ENCODE data around the gene KRTAP4-3.
"Not testable (repeated sequence)": the region's sequence is repeated elsewhere in the genome, so short reads cannot be mapped to it uniquely, and the experiment has no call there.

Gene KRTAP4-3

DNA sequence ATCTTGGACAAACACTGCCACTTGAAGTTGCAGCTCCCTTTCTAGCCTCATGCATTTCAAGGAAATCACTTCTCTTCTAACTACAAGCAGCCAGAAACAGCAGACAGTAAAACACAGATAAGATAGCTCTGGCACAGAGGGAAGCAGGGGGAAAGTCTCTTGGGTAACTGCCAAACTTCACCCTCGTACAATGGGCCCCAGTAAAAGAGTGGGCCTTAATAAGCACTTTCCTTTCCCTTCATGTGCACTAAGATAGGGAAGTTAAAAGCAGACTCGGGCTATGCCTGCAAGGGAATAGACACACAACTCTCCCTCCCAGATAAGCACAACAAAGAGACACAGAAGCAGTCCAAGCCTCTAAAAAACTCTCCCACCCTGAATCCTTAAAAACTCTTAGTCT lies 14.2 kb downstream of the KRTAP4-3 start:
- DNase-seq (ENCODE audit: low read depth) = no peak
- no peak overlapping the region for H3K4me3 ChIP-seq (ENCODE audit: control insufficient read depth, low read depth, low read length)
- TF ChIP-seq, protein P1, sequence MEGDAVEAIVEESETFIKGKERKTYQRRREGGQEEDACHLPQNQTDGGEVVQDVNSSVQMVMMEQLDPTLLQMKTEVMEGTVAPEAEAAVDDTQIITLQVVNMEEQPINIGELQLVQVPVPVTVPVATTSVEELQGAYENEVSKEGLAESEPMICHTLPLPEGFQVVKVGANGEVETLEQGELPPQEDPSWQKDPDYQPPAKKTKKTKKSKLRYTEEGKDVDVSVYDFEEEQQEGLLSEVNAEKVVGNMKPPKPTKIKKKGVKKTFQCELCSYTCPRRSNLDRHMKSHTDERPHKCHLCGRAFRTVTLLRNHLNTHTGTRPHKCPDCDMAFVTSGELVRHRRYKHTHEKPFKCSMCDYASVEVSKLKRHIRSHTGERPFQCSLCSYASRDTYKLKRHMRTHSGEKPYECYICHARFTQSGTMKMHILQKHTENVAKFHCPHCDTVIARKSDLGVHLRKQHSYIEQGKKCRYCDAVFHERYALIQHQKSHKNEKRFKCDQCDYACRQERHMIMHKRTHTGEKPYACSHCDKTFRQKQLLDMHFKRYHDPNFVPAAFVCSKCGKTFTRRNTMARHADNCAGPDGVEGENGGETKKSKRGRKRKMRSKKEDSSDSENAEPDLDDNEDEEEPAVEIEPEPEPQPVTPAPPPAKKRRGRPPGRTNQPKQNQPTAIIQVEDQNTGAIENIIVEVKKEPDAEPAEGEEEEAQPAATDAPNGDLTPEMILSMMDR (conservative IDR thresholded peaks at IDR 0.05; ENCODE audit: control insufficient read depth, insufficient read depth, low read depth, low read length) = no peak

DNA sequence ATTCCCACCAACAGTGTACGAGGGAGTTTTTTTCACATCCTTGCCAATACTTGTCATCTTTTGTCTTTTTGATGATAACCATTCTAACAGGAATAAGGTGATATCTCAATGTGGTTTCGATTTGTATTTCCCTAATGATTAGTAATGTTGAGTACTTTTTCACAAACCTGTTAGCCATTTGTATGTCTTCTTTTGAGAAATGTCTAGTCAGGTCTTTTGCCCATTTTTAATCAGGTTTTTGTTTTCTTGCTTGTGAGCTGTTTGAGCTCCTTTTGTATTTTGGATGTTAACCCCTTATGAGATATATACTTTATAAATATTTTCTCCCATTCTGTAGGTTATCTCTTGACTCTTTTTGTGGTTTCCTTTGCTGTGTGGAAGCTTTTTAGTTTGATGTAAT lies 16.5 kb downstream of the KRTAP4-3 start:
- TF ChIP-seq, protein P1 (conservative IDR thresholded peaks at IDR 0.05; ENCODE audit: control insufficient read depth, insufficient read depth, low read depth, low read length) = no peak
- no peak overlapping the region for H3K4me3 ChIP-seq (ENCODE audit: control insufficient read depth, low read depth, low read length)
- no peak for DNase-seq (ENCODE audit: low read depth)

DNA sequence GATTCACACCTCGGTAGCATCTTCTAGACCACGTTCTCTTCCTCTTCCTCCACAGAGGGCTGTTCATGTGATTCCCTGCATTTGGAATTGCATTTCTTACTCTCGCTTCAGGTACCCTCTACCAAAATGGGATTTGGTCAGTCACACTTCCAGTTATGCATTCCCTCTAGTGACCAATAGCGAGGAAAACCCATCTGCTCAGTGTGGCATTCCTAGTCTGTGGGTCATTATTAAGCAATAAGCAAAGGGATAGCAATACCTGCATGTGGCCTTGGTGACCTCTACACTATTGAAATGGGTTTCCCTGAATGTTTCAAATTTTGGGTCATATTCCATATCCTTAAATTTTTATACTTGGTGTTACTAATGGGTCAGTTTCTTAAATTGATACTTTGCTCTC lies 18.0 kb downstream of the KRTAP4-3 start:
- no peak overlapping the region for H3K4me3 ChIP-seq (ENCODE audit: control insufficient read depth, low read depth, low read length)
- TF ChIP-seq, protein P1 (conservative IDR thresholded peaks at IDR 0.05; ENCODE audit: control insufficient read depth, insufficient read depth, low read depth, low read length) = no peak
- DNase-seq (ENCODE audit: low read depth) = no peak

DNA sequence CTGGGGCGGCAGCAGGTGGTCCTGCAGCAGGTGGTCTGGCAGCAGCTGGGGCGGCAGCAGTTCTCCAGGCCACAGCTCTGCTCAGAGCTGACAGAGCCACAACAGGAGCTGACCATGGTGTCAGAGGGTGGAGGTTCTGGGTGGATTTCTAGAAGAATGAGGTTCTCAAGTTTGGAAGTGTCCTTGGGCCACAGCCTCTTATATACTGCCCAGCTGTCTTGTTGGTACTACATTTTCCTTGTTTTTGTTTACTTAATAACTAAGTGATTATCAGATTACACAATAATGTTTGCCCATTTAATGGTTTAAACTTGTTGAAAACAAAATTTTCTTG lies 18.4 kb downstream of the KRTAP4-3 start, which contains the start of gene KRTAP4-5:
KRTAP4-5 (minus strand) TSS at position 174 of the 334 bp plus-strand sequence; CDS start at position 116, 58 bp downstream.
- no peak within 1 kb of the TSS for H3K4me3 ChIP-seq (ENCODE audit: control insufficient read depth, low read depth, low read length)
- TF ChIP-seq, protein P1 (conservative IDR thresholded peaks at IDR 0.05; ENCODE audit: control insufficient read depth, insufficient read depth, low read depth, low read length) = no peak
- DNase-seq (ENCODE audit: low read depth) = no peak

DNA sequence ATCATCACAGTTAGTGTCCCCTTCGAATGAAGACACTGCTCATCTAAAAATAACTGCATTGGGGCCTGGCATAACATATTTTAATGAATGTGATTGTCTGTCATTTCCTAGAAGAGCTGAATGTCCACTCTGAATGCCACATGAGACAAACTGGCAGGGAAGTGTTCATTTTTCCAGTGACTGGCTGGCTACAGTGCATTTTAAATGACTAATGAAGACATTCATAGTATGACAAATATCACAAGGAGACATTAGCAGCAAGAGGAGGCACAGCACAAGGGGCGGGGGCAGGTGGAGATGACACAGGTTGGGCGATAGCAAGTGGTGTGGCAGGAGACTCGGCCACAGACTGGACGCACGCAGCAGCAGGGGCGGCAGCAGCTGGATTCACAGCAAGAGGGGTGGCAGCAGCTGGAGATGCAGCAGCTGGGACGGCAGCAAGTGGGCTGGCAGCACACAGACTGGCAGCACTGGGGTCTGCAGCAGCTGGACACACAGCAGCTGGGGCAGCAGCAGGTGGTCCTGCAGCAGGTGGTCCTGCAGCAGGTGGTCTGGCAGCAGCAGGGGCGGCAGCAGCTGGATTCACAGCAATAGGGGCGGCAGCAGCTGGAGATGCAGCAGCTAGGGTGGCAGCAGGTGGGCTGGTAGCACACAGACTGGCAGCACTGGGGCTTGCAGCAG lies 18.9 kb downstream of the KRTAP4-3 start:
- not testable (repeated sequence) for H3K4me3 ChIP-seq (ENCODE audit: control insufficient read depth, low read depth, low read length); DNase-seq (ENCODE audit: low read depth)

DNA sequence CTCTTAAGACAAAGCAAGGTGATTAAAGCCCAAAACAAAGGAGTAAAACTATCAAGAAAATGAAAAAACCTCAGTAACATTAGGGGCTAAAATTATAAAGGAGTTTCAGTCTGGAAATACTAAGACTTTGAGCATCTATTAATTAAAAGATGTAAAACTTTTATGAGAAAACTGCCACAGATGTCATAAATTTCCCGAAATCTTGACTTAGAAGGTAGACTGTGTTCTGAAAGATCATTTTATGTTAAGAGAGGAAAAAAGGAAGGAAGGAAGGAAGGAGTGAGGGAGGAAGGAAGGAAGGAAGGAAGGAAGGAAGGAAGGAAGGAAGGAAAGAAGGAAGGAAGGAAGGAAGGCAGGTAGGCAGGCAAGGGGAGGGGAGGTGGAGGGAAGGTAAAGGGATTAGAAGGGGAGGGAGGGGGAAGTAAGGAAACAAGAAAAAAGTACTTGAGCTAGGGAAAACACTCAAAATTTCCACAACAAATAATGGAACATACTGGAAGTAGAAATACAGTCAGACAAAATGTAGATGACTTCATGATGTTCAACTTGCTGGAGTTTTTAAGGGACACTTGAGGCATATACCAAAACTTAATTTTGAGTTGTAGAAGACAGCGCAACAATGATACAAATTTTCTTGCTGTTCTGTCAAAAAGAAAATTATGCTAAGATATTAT lies 20.4 kb downstream of the KRTAP4-3 start:
- H3K4me3 ChIP-seq (ENCODE audit: control insufficient read depth, low read depth, low read length) = no peak overlapping the region
- TF ChIP-seq, protein P1 (conservative IDR thresholded peaks at IDR 0.05; ENCODE audit: control insufficient read depth, insufficient read depth, low read depth, low read length) = no peak
- DNase-seq (ENCODE audit: low read depth) = no peak

DNA sequence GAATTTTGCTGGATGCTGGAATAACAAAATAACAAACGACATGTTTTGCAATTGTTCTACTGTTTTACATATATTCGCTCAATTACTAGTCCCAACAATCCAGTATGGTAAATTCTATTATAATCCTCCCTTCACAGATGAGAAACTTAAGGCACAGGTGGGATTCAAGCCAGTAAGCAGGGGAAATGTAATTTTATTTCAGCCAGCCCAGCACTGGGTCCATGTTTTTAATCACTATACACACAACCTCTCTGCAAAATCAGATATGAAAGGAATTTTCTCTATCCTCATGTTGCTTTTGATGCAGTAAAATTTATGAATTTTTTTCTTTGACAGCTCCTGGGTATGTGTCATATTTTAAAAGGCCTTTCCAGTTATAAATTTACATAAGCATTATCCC lies 22.8 kb downstream of the KRTAP4-3 start:
- TF ChIP-seq, protein P1 (conservative IDR thresholded peaks at IDR 0.05; ENCODE audit: control insufficient read depth, insufficient read depth, low read depth, low read length) = no peak
- no peak overlapping the region for H3K4me3 ChIP-seq (ENCODE audit: control insufficient read depth, low read depth, low read length)
- no peak for DNase-seq (ENCODE audit: low read depth)

Data from fibroblast of mammary gland (primary cell).